ENCODE results near the gene SHLD3. TPM values are rescaled to one million over a fixed set of nuclear protein-coding genes. Genes with fewer than 3 reads are reported as not detected.

The SHLD3 gene
- total and polyA plus RNA-seq, 2 donors (not counting 1 experiment from before 2014, with no cell fraction given), result 3.3 to 3.5 TPM

GRCh38 chr5:65623482-65623881 is 1.3 kb upstream of the SHLD3 start:
- peak overlapping the region; percentile 79 for H3K9ac ChIP-seq (ENCODE audit: insufficient read depth, low read length)
- no peaks in the 10 kb centered on the region for H3K9me3 ChIP-seq (ENCODE audit: control insufficient read depth, insufficient read depth, low read depth, low read length)
- H3K4me2 ChIP-seq (ENCODE audit: extremely low read depth, insufficient read depth, low read length), result peak overlapping the region; percentile 98
- H3K27me3 ChIP-seq (ENCODE audit: control insufficient read depth, insufficient read depth, low read length), result no peaks in the 10 kb centered on the region
- H3K79me2 ChIP-seq (ENCODE audit: control insufficient read depth, insufficient read depth, low read length), result peaks cover 67% of the 10 kb centered on the region
- H4K20me1 ChIP-seq (ENCODE audit: control insufficient read depth, extremely low read depth, insufficient read depth, low read length), result no peaks in the 10 kb centered on the region
- DNase-seq (ENCODE audit: low read depth in 2 of 2), result peak in 1 of 2 donors; percentile 1
- TF ChIP-seq EZH2 (IDR thresholded peaks at IDR 0.05; ENCODE audit: low read length, missing control alignments) (no peak), CTCF (conservative IDR thresholded peaks at IDR 0.05 in 1 of 2, IDR thresholded peaks at IDR 0.05 in 1 of 2; ENCODE audit: low read depth in 1 of 2, low read length in 2 of 2) (no peak)
- no peaks in the 10 kb centered on the region for H3K36me3 ChIP-seq (ENCODE audit: control insufficient read depth, insufficient read depth, low read length)
- peak overlapping the region; percentile 64 to 97 (median 90) for H3K4me3 ChIP-seq (replicated peaks in 1 of 4; ENCODE audit: control extremely low read depth in 1 of 4, insufficient read depth in 1 of 4, low read depth in 3 of 4, low read length in 4 of 4)
- peak overlapping the region; percentile 97 for H2AFZ ChIP-seq (ENCODE audit: low read length)
- peaks cover 2% of the 10 kb centered on the region for H3K4me1 ChIP-seq (ENCODE audit: control insufficient read depth, extremely low read depth, insufficient read depth, low read length)
- H3K27ac ChIP-seq (ENCODE audit: insufficient read depth, low read length), result peak overlapping the region; percentile 81

- peak; percentile 91 to 93 for DNase-seq (ENCODE audit: low read depth in 2 of 2)
- Histone ChIP-seq H3K79me2 (ENCODE audit: control insufficient read depth, insufficient read depth, low read length) (peaks cover 63% of the 10 kb centered on the region), H2AFZ (ENCODE audit: low read length) (peak within 1 kb of the TSS; percentile 97), H3K9ac (ENCODE audit: insufficient read depth, low read length) (peak within 1 kb of the TSS; percentile 79), H3K27ac (ENCODE audit: insufficient read depth, low read length) (peak within 1 kb of the TSS; percentile 81), H3K27me3 (ENCODE audit: control insufficient read depth, insufficient read depth, low read length) (no peaks in the 10 kb centered on the region), H3K9me3 (ENCODE audit: control insufficient read depth, insufficient read depth, low read depth, low read length) (no peaks in the 10 kb centered on the region), H3K36me3 (ENCODE audit: control insufficient read depth, insufficient read depth, low read length) (no peaks in the 10 kb centered on the region), H3K4me1 (ENCODE audit: control insufficient read depth, extremely low read depth, insufficient read depth, low read length) (peaks cover 2% of the 10 kb centered on the region), H4K20me1 (ENCODE audit: control insufficient read depth, extremely low read depth, insufficient read depth, low read length) (no peaks in the 10 kb centered on the region), H3K4me3 (replicated peaks in 1 of 4; ENCODE audit: control extremely low read depth in 1 of 4, insufficient read depth in 1 of 4, low read depth in 3 of 4, low read length in 4 of 4) (peak within 1 kb of the TSS; percentile 64 to 97 (median 90)), H3K4me2 (ENCODE audit: extremely low read depth, insufficient read depth, low read length) (peak within 1 kb of the TSS; percentile 98)
- no peak for TF ChIP-seq CTCF (conservative IDR thresholded peaks at IDR 0.05 in 1 of 2, IDR thresholded peaks at IDR 0.05 in 1 of 2; ENCODE audit: low read depth in 1 of 2, low read length in 2 of 2)
- no peak for TF ChIP-seq EZH2 (IDR thresholded peaks at IDR 0.05; ENCODE audit: low read length, missing control alignments)
These were observed 729 bp upstream of the SHLD3 start, which contains the start of gene TRIM23 for GRCh38 chr5:65624025-65624570. TRIM23 (minus strand) TSS chr5:65624333; CDS start chr5:65624274, 59 bp downstream.

GRCh38 chr5:65625743-65626142 is 916 bp downstream of the SHLD3 start:
- peaks cover 62% of the 10 kb centered on the region for H3K79me2 ChIP-seq (ENCODE audit: control insufficient read depth, insufficient read depth, low read length)
- H3K9ac ChIP-seq (ENCODE audit: insufficient read depth, low read length), result peak overlapping the region; percentile 69
- no peaks in the 10 kb centered on the region for H3K36me3 ChIP-seq (ENCODE audit: control insufficient read depth, insufficient read depth, low read length)
- peaks cover 2% of the 10 kb centered on the region for H3K4me1 ChIP-seq (ENCODE audit: control insufficient read depth, extremely low read depth, insufficient read depth, low read length)
- no peak for TF ChIP-seq EZH2 (IDR thresholded peaks at IDR 0.05; ENCODE audit: low read length, missing control alignments)
- TF ChIP-seq CTCF (conservative IDR thresholded peaks at IDR 0.05 in 1 of 2, IDR thresholded peaks at IDR 0.05 in 1 of 2; ENCODE audit: low read depth in 1 of 2, low read length in 2 of 2), result no peak
- H3K9me3 ChIP-seq (ENCODE audit: control insufficient read depth, insufficient read depth, low read depth, low read length), result no peaks in the 10 kb centered on the region
- H4K20me1 ChIP-seq (ENCODE audit: control insufficient read depth, extremely low read depth, insufficient read depth, low read length), result no peaks in the 10 kb centered on the region
- H3K27ac ChIP-seq (ENCODE audit: insufficient read depth, low read length), result no peak overlapping the region
- peak overlapping the region; percentile 64 to 97 (median 90) for H3K4me3 ChIP-seq (replicated peaks in 1 of 4; ENCODE audit: control extremely low read depth in 1 of 4, insufficient read depth in 1 of 4, low read depth in 3 of 4, low read length in 4 of 4)
- H3K4me2 ChIP-seq (ENCODE audit: extremely low read depth, insufficient read depth, low read length), result peak overlapping the region; percentile 73
- no peak overlapping the region for H2AFZ ChIP-seq (ENCODE audit: low read length)
- H3K27me3 ChIP-seq (ENCODE audit: control insufficient read depth, insufficient read depth, low read length), result no peaks in the 10 kb centered on the region
- peak in 1 of 2 donors; percentile 0 for DNase-seq (ENCODE audit: low read depth in 2 of 2)

All from fibroblast of lung (primary cell).